ENCODE results near the gene ATP1A1.

ATP1A1 gene

GRCh38 chr1:116440731-116441130 is 67.7 kb downstream of the ATP1A1 start:
- Histone ChIP-seq H3K79me2 (ENCODE audit: control insufficient read depth, insufficient read depth, low read length, unreplicated experiment) (no peaks in the 10 kb centered on the region), H3K4me3 (ENCODE audit: low read depth, low read length) (no peak overlapping the region)

GRCh38 chr1:116445534-116445933 is 72.5 kb downstream of the ATP1A1 start:
- H2AFZ ChIP-seq (ENCODE audit: low read length, unreplicated experiment) = no peak overlapping the region
- H3K4me1 ChIP-seq (ENCODE audit: control insufficient read depth, insufficient read depth, low read length, unreplicated experiment) = peaks cover 15% of the 10 kb centered on the region
- no peaks in the 10 kb centered on the region for H3K79me2 ChIP-seq (ENCODE audit: control insufficient read depth, insufficient read depth, low read length, unreplicated experiment)
- H3K27ac ChIP-seq (ENCODE audit: low read depth, low read length) = no peak overlapping the region
- H3K4me3 ChIP-seq (ENCODE audit: low read depth, low read length) = no peak overlapping the region
- H3K36me3 ChIP-seq (ENCODE audit: insufficient read depth, low read length) = no peaks in the 10 kb centered on the region
- peaks cover 23% of the 10 kb centered on the region; the same call in 1 of the 2 replicates for H3K27me3 ChIP-seq (ENCODE audit: insufficient read depth, low read length)

More at GRCh38 chr1:116440731-116441130, 67.7 kb downstream of the ATP1A1 start:
- Histone ChIP-seq H3K4me1 (ENCODE audit: control insufficient read depth, insufficient read depth, low read length, unreplicated experiment) (peaks cover 4% of the 10 kb centered on the region), H3K36me3 (ENCODE audit: insufficient read depth, low read length) (no peaks in the 10 kb centered on the region), H3K27me3 (ENCODE audit: insufficient read depth, low read length) (peaks cover 51% of the 10 kb centered on the region), H2AFZ (ENCODE audit: low read length, unreplicated experiment) (no peak overlapping the region), H3K27ac (ENCODE audit: low read depth, low read length) (no peak overlapping the region)

DNA sequence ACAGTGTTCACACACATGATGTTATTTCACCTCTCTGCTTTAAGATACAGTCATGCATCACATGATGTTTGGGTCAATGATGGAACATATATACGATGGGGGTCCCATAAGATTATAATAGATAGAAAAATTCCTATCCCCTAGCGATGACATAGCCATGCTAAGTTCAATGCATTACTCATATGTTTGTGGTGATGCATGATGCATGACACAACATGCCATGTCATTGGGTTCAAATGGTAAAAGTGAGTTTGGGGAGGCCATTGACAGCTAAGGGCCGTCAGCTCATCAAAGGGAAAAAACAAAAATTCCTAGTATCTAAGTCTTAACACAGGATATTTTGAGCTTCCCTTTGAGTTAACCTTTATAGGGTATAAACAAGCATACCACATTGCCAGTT is 73.6 kb downstream of the ATP1A1 start:
- no peak overlapping the region for H2AFZ ChIP-seq (ENCODE audit: low read length, unreplicated experiment)
- H3K4me3 ChIP-seq (ENCODE audit: low read depth, low read length) = no peak overlapping the region
- peaks cover 15% of the 10 kb centered on the region for H3K4me1 ChIP-seq (ENCODE audit: control insufficient read depth, insufficient read depth, low read length, unreplicated experiment)
- H3K79me2 ChIP-seq (ENCODE audit: control insufficient read depth, insufficient read depth, low read length, unreplicated experiment) = no peaks in the 10 kb centered on the region
- H3K27ac ChIP-seq (ENCODE audit: low read depth, low read length) = no peak overlapping the region
- peaks cover 26% of the 10 kb centered on the region; the same call in 1 of the 2 replicates for H3K27me3 ChIP-seq (ENCODE audit: insufficient read depth, low read length)
- no peaks in the 10 kb centered on the region for H3K36me3 ChIP-seq (ENCODE audit: insufficient read depth, low read length)

DNA sequence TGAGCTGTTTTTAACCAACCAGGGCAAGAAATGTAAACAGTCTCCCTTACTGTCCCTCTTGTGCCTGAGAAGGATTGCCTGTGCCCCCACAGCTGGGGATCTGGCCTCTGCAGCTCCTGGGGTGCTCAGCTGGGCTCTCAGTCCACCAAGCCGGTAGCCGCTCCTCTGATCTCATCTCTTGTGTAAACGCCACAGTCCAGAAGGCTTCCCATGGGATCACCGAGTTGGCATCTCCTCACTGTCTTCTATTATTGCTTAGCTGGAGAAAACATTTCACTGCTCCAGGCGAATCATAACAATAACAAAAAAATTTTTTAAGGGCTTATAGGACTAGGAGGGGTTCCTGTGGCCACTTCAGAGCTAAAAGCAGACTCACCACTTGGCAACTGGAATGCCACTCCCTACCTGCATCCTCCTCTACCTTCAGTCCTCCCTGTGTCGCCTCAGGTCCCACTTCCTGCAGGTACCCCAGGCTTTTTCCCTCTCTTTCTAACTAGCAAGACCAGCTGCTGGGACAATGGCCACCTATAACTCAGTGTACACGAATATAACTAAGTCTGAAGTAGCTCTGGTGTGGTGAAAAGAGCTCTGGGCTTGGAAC is 75.8 kb downstream of the ATP1A1 start:
- H3K27me3 ChIP-seq (ENCODE audit: insufficient read depth, low read length) = peaks cover 22% of the 10 kb centered on the region; the same call in 1 of the 2 replicates

DNA sequence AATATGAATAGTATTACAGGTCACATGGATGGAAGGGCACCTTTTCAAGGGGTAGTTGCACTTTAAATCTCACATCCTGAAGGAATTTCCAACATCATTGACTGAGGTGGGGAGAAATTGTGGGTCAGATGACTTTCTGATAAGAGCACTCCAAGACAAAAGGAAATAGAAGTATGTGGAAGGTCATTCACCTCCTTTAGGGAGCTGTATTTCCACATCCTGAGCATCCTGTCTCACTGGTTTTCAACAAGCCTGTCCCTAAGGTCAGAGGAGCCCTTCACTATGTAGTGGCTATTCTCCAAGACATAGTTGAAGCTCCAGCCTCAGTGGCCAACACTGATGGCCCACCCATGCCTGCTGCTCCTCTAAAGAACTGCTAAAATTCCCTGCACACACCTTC is 76.5 kb downstream of the ATP1A1 start:
- H3K27ac ChIP-seq (ENCODE audit: low read depth, low read length) = no peak overlapping the region
- H3K4me1 ChIP-seq (ENCODE audit: control insufficient read depth, insufficient read depth, low read length, unreplicated experiment) = peaks cover 15% of the 10 kb centered on the region
- no peak overlapping the region for H2AFZ ChIP-seq (ENCODE audit: low read length, unreplicated experiment)
- no peaks in the 10 kb centered on the region for H3K36me3 ChIP-seq (ENCODE audit: insufficient read depth, low read length)
- H3K79me2 ChIP-seq (ENCODE audit: control insufficient read depth, insufficient read depth, low read length, unreplicated experiment) = no peaks in the 10 kb centered on the region
- H3K27me3 ChIP-seq (ENCODE audit: insufficient read depth, low read length) = peaks cover 15% of the 10 kb centered on the region; the same call in 1 of the 2 replicates
- H3K4me3 ChIP-seq (ENCODE audit: low read depth, low read length) = no peak overlapping the region

More for the DNA sequence above, 75.8 kb downstream of the ATP1A1 start:
- Histone ChIP-seq H3K4me1 (ENCODE audit: control insufficient read depth, insufficient read depth, low read length, unreplicated experiment) (peaks cover 15% of the 10 kb centered on the region), H3K36me3 (ENCODE audit: insufficient read depth, low read length) (no peaks in the 10 kb centered on the region), H3K4me3 (ENCODE audit: low read depth, low read length) (no peak overlapping the region), H3K27ac (ENCODE audit: low read depth, low read length) (no peak overlapping the region), H3K79me2 (ENCODE audit: control insufficient read depth, insufficient read depth, low read length, unreplicated experiment) (no peaks in the 10 kb centered on the region), H2AFZ (ENCODE audit: low read length, unreplicated experiment) (no peak overlapping the region)

DNA sequence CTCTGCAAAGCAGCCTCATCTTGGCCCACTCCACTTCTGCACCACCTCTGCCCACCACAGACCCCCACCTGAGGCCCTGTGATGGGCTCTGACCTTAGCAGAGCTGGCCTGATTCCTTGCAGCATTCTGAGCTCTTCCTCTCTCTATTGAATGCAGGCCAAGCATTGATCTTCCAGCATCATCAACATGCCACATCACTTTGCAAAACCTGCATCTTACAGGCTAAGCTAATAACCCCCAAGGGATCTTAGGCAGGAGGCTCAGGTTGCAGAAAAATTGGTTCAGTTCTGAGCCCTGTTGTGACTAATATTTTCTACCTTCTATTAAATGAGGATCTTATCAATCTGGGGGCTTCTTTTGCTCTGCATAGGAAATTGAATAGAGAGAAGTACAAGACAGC is 78.7 kb downstream of the ATP1A1 start:
- H3K27me3 ChIP-seq (ENCODE audit: insufficient read depth, low read length) = peaks cover 9% of the 10 kb centered on the region; the same call in 1 of the 2 replicates
- H3K4me1 ChIP-seq (ENCODE audit: control insufficient read depth, insufficient read depth, low read length, unreplicated experiment) = peaks cover 15% of the 10 kb centered on the region
- H2AFZ ChIP-seq (ENCODE audit: low read length, unreplicated experiment) = no peak overlapping the region
- no peaks in the 10 kb centered on the region for H3K79me2 ChIP-seq (ENCODE audit: control insufficient read depth, insufficient read depth, low read length, unreplicated experiment)
- H3K36me3 ChIP-seq (ENCODE audit: insufficient read depth, low read length) = no peaks in the 10 kb centered on the region
- no peak overlapping the region for H3K4me3 ChIP-seq (ENCODE audit: low read depth, low read length)
- no peak overlapping the region for H3K27ac ChIP-seq (ENCODE audit: low read depth, low read length)

GRCh38 chr1:116453481-116453880 is 80.4 kb downstream of the ATP1A1 start:
- Histone ChIP-seq H3K4me1 (ENCODE audit: control insufficient read depth, insufficient read depth, low read length, unreplicated experiment) (peaks cover 13% of the 10 kb centered on the region), H3K27ac (ENCODE audit: low read depth, low read length) (no peak overlapping the region), H2AFZ (ENCODE audit: low read length, unreplicated experiment) (no peak overlapping the region), H3K27me3 (ENCODE audit: insufficient read depth, low read length) (peaks cover 9% of the 10 kb centered on the region; the same call in 1 of the 2 replicates), H3K4me3 (ENCODE audit: low read depth, low read length) (no peak overlapping the region), H3K36me3 (ENCODE audit: insufficient read depth, low read length) (no peaks in the 10 kb centered on the region), H3K79me2 (ENCODE audit: control insufficient read depth, insufficient read depth, low read length, unreplicated experiment) (no peaks in the 10 kb centered on the region)

GRCh38 chr1:116453906-116454305 is 80.9 kb downstream of the ATP1A1 start:
- H3K27ac ChIP-seq (ENCODE audit: low read depth, low read length) = no peak overlapping the region
- peaks cover 9% of the 10 kb centered on the region for H3K4me1 ChIP-seq (ENCODE audit: control insufficient read depth, insufficient read depth, low read length, unreplicated experiment)
- no peaks in the 10 kb centered on the region for H3K36me3 ChIP-seq (ENCODE audit: insufficient read depth, low read length)
- no peaks in the 10 kb centered on the region for H3K79me2 ChIP-seq (ENCODE audit: control insufficient read depth, insufficient read depth, low read length, unreplicated experiment)
- no peak overlapping the region for H3K4me3 ChIP-seq (ENCODE audit: low read depth, low read length)
- H3K27me3 ChIP-seq (ENCODE audit: insufficient read depth, low read length) = peaks cover 12% of the 10 kb centered on the region; the same call in 1 of the 2 replicates
- no peak overlapping the region for H2AFZ ChIP-seq (ENCODE audit: low read length, unreplicated experiment)

Measured in ACC112 (cell line).